Testis (tissue), 3 donors: ENCODE data around the gene SPDEF. TPM values are rescaled to one million over a fixed set of nuclear protein-coding genes. Genes with fewer than 3 reads are reported as not detected.

Source experiments
- DNase-seq: peaks from one replicate; pipeline ENCODE4 v3.0.0-alpha.2; 2019
- H3K27ac ChIP-seq, 2 donors: fragments of 200-600 bp; sonication (generic); one replicate each; pipeline ENCODE4 v1.5.1; 2019
- H3K27me3 ChIP-seq: fragments of 200-600 bp; sonication (generic); one replicate; pipeline ENCODE4 v1.5.1; 2019
- H3K36me3 ChIP-seq: fragments of 200-600 bp; sonication (generic); one replicate; pipeline ENCODE4 v1.5.1; 2017; ENCODE audit warnings: low read depth; ENCODE audit errors: missing control alignments
- H3K4me1 ChIP-seq: fragments of 200-600 bp; sonication (generic); one replicate; pipeline ENCODE4 v1.5.1; 2019
- H3K4me3 ChIP-seq, 2 donors: fragments of 200-600 bp; sonication (generic); one replicate each; pipeline ENCODE4 v1.5.1; 2017 to 2019
- H3K9me3 ChIP-seq: fragments of 200-600 bp; sonication (generic); one replicate; pipeline ENCODE4 v1.5.1; 2017
- CTCF ChIP-seq, 3 experiments: fragments of 450-650 bp in 2 of 3; fragments of 200-600 bp in 1 of 3; sonication (generic) in 1 of 3; IDR thresholded peaks; one replicate each; pipeline ENCODE4 v1.5.1; 2016 to 2019; ENCODE audit warnings: antibody characterized with exemption in 3 of 3, mild to moderate bottlenecking in 2 of 3, moderate library complexity in 1 of 3
- POLR2A ChIP-seq: fragments of 450-650 bp; IDR thresholded peaks from one replicate; pipeline ENCODE4 v1.6.1; 2017; ENCODE audit warnings: antibody characterized with exemption, mild to moderate bottlenecking, moderate library complexity
- WGBS, 2 donors: methylation state at CpG; one replicate each; pipeline ENCODE4 v1.1.5; 2018; 5-methylcytosine and 5-hydroxymethylcytosine counted together
- intact Hi-C: fragments of 100-400 bp; cut with DNase I; formaldehyde crosslinking; loops from one replicate; pipeline ENCODE4 v1.15.1; 2023; ENCODE audit warnings: low total_unique reads
- polyA plus RNA-seq: library from polyadenylated mRNA; stranded (reverse); fragments of 350-450 nt; fragmentation: Illumina TruSeq; extraction: RNeasy Lipid Tissue Mini Kit (QIAGEN cat#74804); gene quantifications from one replicate; pipeline ENCODE4 v1.2.3, GENCODE V29; 2014; ENCODE audit warnings: low read depth, low replicate concordance; ENCODE audit not compliant: insufficient read depth
- total RNA-seq, 2 donors: library from RNA; depleted of rRNA; stranded (reverse); fragments of >200 nt; gene quantifications; one replicate each; pipeline ENCODE4 v1.2.3, GENCODE V29; 2016

The SPDEF gene
- total and polyA plus RNA-seq, 3 donors from 2014 or later, result 0.33 to 0.62 (median 0.47) TPM

- WGBS, 2 donors, result 58 to 71% methylated on average over 4 of the region's 4 CpGs
- H3K27ac ChIP-seq, result peak overlapping the region; percentile 63 to 79
- TF ChIP-seq CTCF (IDR thresholded peaks at IDR 0.05) (no peak), POLR2A (no peak)
Measured at GRCh38 chr6:34600796-34601195, 44.7 kb upstream of the SPDEF start.

GRCh38 chr6:34600101-34600500 lies 44.0 kb upstream of the SPDEF start:
- Histone ChIP-seq H3K9me3 (no peaks in the 10 kb centered on the region), H3K4me1 (peaks cover 54% of the 10 kb centered on the region), H3K27ac (peak overlapping the region; percentile 63 to 79), H3K36me3 (no peaks in the 10 kb centered on the region), H3K4me3 (no peak overlapping the region), H3K27me3 (no peaks in the 10 kb centered on the region)
- TF ChIP-seq CTCF (IDR thresholded peaks at IDR 0.05) (no peak), POLR2A (no peak)
- 45 to 50% methylated on average over 5 of the region's 5 CpGs for WGBS, 2 donors
- intact Hi-C loops, result no loop called here
- DNase-seq, result peak; percentile 82

More at GRCh38 chr6:34600796-34601195, 44.7 kb upstream of the SPDEF start:
- H3K27me3 ChIP-seq, result no peaks in the 10 kb centered on the region
- no peak overlapping the region for H3K4me3 ChIP-seq
- no peak for DNase-seq
- peaks cover 54% of the 10 kb centered on the region for H3K4me1 ChIP-seq
- H3K9me3 ChIP-seq, result no peaks in the 10 kb centered on the region
- intact Hi-C loops, result no loop called here
- no peaks in the 10 kb centered on the region for H3K36me3 ChIP-seq

- intact Hi-C loops, result no loop called here
- H3K4me3 ChIP-seq, result no peak overlapping the region
- H3K27me3 ChIP-seq, result no peaks in the 10 kb centered on the region
- H3K4me1 ChIP-seq, result peaks cover 54% of the 10 kb centered on the region
- no peaks in the 10 kb centered on the region for H3K36me3 ChIP-seq
- 24 to 29% methylated on average over 3 of the region's 3 CpGs for WGBS, 2 donors
- DNase-seq, result peak; percentile 74
- H3K27ac ChIP-seq, result peak overlapping the region; percentile 42 to 79
- TF ChIP-seq CTCF (IDR thresholded peaks at IDR 0.05) (no peak), POLR2A (no peak)
- no peaks in the 10 kb centered on the region for H3K9me3 ChIP-seq
Measured at GRCh38 chr6:34598712-34599111, 42.6 kb upstream of the SPDEF start.

- no peaks in the 10 kb centered on the region for H3K9me3 ChIP-seq
- H3K27me3 ChIP-seq, result no peaks in the 10 kb centered on the region
- peak overlapping the region; percentile 42 to 74 for H3K27ac ChIP-seq
- no peaks in the 10 kb centered on the region for H3K36me3 ChIP-seq
- peaks cover 52% of the 10 kb centered on the region for H3K4me1 ChIP-seq
- no peak overlapping the region for H3K4me3 ChIP-seq
- intact Hi-C loops, result no loop called here
- no peak for DNase-seq
- 93 to 94% methylated on average over 3 of the region's 3 CpGs for WGBS, 2 donors
- TF ChIP-seq CTCF (IDR thresholded peaks at IDR 0.05) (no peak), POLR2A (no peak)
Measured at GRCh38 chr6:34597605-34598353, 41.6 kb upstream of the SPDEF start.

- DNase-seq, result no peak
- Histone ChIP-seq H3K27me3 (no peaks in the 10 kb centered on the region), H3K36me3 (no peaks in the 10 kb centered on the region), H3K27ac (no peak overlapping the region), H3K4me1 (peaks cover 42% of the 10 kb centered on the region), H3K9me3 (no peaks in the 10 kb centered on the region), H3K4me3 (no peak overlapping the region)
- intact Hi-C loops, result no loop called here
- WGBS, 2 donors, result 64 to 69% methylated on average over 1 of the region's 1 CpG
- TF ChIP-seq CTCF (IDR thresholded peaks at IDR 0.05) (no peak), POLR2A (no peak)
Measured at GRCh38 chr6:34596798-34597197, 40.7 kb upstream of the SPDEF start.
